IMR-90 (cell line): ENCODE measurements around the gene C3. TPM values are rescaled to one million over a fixed set of nuclear protein-coding genes. Genes with fewer than 3 reads are reported as not detected.

Source experiments
- ATAC-seq: fragments of 200-7000 bp; cut with Tn5 transposase; 2 replicates; pipeline ENCODE4 v1.9.1; 2020; ENCODE audit warnings: low read depth, mild to moderate bottlenecking, moderate library complexity
- BruUV-seq: library from RNA; stranded (reverse); fragments of 400-500 nt; replicated peaks from 2 replicates; lab custom pipeline; 2021; lab: Mats Ljungman, UMichigan
- CTCF ChIA-PET: fragments of 300-600 bp; formaldehyde crosslinking; extraction: SDS; loops from one replicate; lab custom pipeline; 2021; ENCODE audit warnings: antibody characterized with exemption; lab: Yijun Ruan, JAX
- POLR2A ChIA-PET: fragments of 300-600 bp; sonication (Branson Sonifier 250); formaldehyde crosslinking; loops from one replicate; lab custom pipeline; 2022; ENCODE audit warnings: antibody characterized with exemption; ENCODE audit not compliant: unreplicated experiment; lab: Charles Lee
- DNase-seq: peaks from one replicate; pipeline ENCODE4 v3.0.0; 2013
- H2AFZ ChIP-seq: replicated peaks from 2 replicates; pipeline ENCODE3; 2013; ENCODE audit warnings: low read length, mild to moderate bottlenecking; ENCODE audit not compliant: poor library complexity
- H2AK5ac ChIP-seq: 2 replicates; pipeline ENCODE4 v1.6.1; 2013; ENCODE audit warnings: low read depth, low read length, inconsistent platforms
- H2AK9ac ChIP-seq: replicated peaks from 2 replicates; pipeline ENCODE3; 2013; ENCODE audit warnings: mild to moderate bottlenecking, low read depth, low read length, moderate library complexity; ENCODE audit not compliant: poor library complexity
- H2BK120ac ChIP-seq: 2 replicates; pipeline ENCODE4 v1.6.1; 2013; ENCODE audit warnings: low read depth, low read length, inconsistent platforms
- H2BK15ac ChIP-seq: 3 replicates; pipeline ENCODE4 v1.6.1; 2013; ENCODE audit warnings: low read depth, low read length, inconsistent platforms
- H2BK20ac ChIP-seq: 2 replicates; pipeline ENCODE4 v1.6.1; 2013; ENCODE audit warnings: low read depth, mild to moderate bottlenecking, inconsistent platforms, low read length, moderate library complexity
- H2BK5ac ChIP-seq: 2 replicates; pipeline ENCODE4 v1.6.1; 2013; ENCODE audit warnings: mild to moderate bottlenecking, low read depth, low read length, inconsistent platforms; ENCODE audit not compliant: poor library complexity, severe bottlenecking
- H3K14ac ChIP-seq: replicated peaks from 2 replicates; pipeline ENCODE4 v1.6.1; 2013; ENCODE audit warnings: low read depth, low read length, inconsistent platforms
- H3K18ac ChIP-seq: 2 replicates; pipeline ENCODE4 v1.6.1; 2013; ENCODE audit warnings: low read depth, low read length, control low read depth
- H3K23ac ChIP-seq: 2 replicates; pipeline ENCODE4 v1.6.1; 2013; ENCODE audit warnings: low read depth, low read length, inconsistent platforms
- H3K27ac ChIP-seq: 2 replicates; pipeline ENCODE4 v1.5.1; 2013; ENCODE audit warnings: mild to moderate bottlenecking, control low read depth, low read length; ENCODE audit not compliant: insufficient read depth
- H3K27me3 ChIP-seq: 2 replicates; pipeline ENCODE4 v1.6.1; 2013; ENCODE audit warnings: low read length; ENCODE audit not compliant: control insufficient read depth, insufficient read depth
- H3K36me3 ChIP-seq: 2 replicates; pipeline ENCODE4 v1.6.1; 2013; ENCODE audit warnings: low read length, mixed read lengths; ENCODE audit not compliant: control insufficient read depth, insufficient read depth
- H3K4ac ChIP-seq: 2 replicates; pipeline ENCODE4 v1.6.1; 2013; ENCODE audit warnings: low read depth, low read length, inconsistent platforms
- H3K4me1 ChIP-seq: 2 replicates; pipeline ENCODE4 v1.6.1; 2013; ENCODE audit warnings: low read length, mixed read lengths; ENCODE audit not compliant: control insufficient read depth, insufficient read depth
- H3K4me2 ChIP-seq: 2 replicates; pipeline ENCODE4 v1.6.1; 2013; ENCODE audit warnings: low read depth, mild to moderate bottlenecking, control low read depth, low read length, moderate library complexity
- H3K4me3 ChIP-seq: 2 replicates; pipeline ENCODE4 v1.5.1; 2013; ENCODE audit warnings: low read depth, mild to moderate bottlenecking, control low read depth, low read length, moderate library complexity; ENCODE audit not compliant: insufficient read depth
- H3K56ac ChIP-seq: 2 replicates; pipeline ENCODE4 v1.6.1; 2013; ENCODE audit warnings: low read length, inconsistent platforms; ENCODE audit not compliant: insufficient read depth; ENCODE audit errors: extremely low read depth
- H3K79me1 ChIP-seq, 2 experiments: 2 replicates each; pipeline ENCODE4 v1.6.1; 2013; ENCODE audit warnings: low read length in 2 of 2, inconsistent platforms in 1 of 2, low read depth in 1 of 2
- H3K9ac ChIP-seq: 2 replicates; pipeline ENCODE4 v1.6.1; 2013; ENCODE audit warnings: low read depth, low read length, control low read depth
- H3K9me1 ChIP-seq: 2 replicates; pipeline ENCODE4 v1.6.1; 2013; ENCODE audit warnings: low read length, inconsistent platforms; ENCODE audit not compliant: insufficient read depth
- H3K9me3 ChIP-seq: 2 replicates; pipeline ENCODE4 v1.6.1; 2013; ENCODE audit warnings: low read length; ENCODE audit not compliant: control insufficient read depth, insufficient read depth
- H4K20me1 ChIP-seq: 2 replicates; pipeline ENCODE4 v1.6.1; 2013; ENCODE audit warnings: low read length, inconsistent platforms; ENCODE audit not compliant: insufficient read depth
- H4K5ac ChIP-seq: 2 replicates; pipeline ENCODE4 v1.6.1; 2013; ENCODE audit warnings: mild to moderate bottlenecking, low read depth, low read length, control low read depth
- H4K8ac ChIP-seq, 2 experiments: 2 replicates each; pipeline ENCODE4 v1.6.1; 2013; ENCODE audit warnings: low read depth in 2 of 2, low read length in 2 of 2, control low read depth in 1 of 2, inconsistent platforms in 1 of 2
- H4K91ac ChIP-seq: 2 replicates; pipeline ENCODE4 v1.6.1; 2013; ENCODE audit warnings: low read depth, low read length, inconsistent platforms; ENCODE audit not compliant: insufficient read depth
- BHLHE40 ChIP-seq: fragments of 150-350 bp; IDR thresholded peaks from 2 replicates; pipeline ENCODE4 v1.6.1; 2016; ENCODE audit warnings: mild to moderate bottlenecking, low read depth, low read length
- CEBPB ChIP-seq: IDR thresholded peaks from 2 replicates; pipeline ENCODE4 v1.6.1; 2012; ENCODE audit warnings: low read depth, low read length, improper control_type of control experiment
- CHD1 ChIP-seq: IDR thresholded peaks from 2 replicates; pipeline ENCODE4 v1.6.1; 2012; ENCODE audit warnings: low read depth, low read length, improper control_type of control experiment
- CTCF ChIP-seq: conservative IDR thresholded peaks from 2 replicates; pipeline ENCODE4 v1.5.1; 2012; ENCODE audit warnings: mild to moderate bottlenecking, low read depth, low read length, improper control_type of control experiment
- FOS ChIP-seq: fragments of 150-350 bp; IDR thresholded peaks from 2 replicates; pipeline ENCODE4 v1.6.1; 2016; ENCODE audit warnings: low read depth, low read length
- MAFK ChIP-seq: IDR thresholded peaks from 2 replicates; pipeline ENCODE4 v1.6.1; 2012; ENCODE audit warnings: low read depth, low read length, improper control_type of control experiment
- MAZ ChIP-seq: IDR thresholded peaks from 2 replicates; pipeline ENCODE4 v1.6.1; 2012; ENCODE audit warnings: low read depth, mild to moderate bottlenecking, low read length, improper control_type of control experiment, moderate library complexity, borderline replicate concordance
- MXI1 ChIP-seq: IDR thresholded peaks from 2 replicates; pipeline ENCODE4 v1.6.1; 2012; ENCODE audit warnings: low read depth, mild to moderate bottlenecking, low read length, moderate library complexity, borderline replicate concordance
- NFE2L2 ChIP-seq: fragments of 150-350 bp; IDR thresholded peaks from 2 replicates; pipeline ENCODE4 v1.6.1; 2016; ENCODE audit warnings: low read depth, mild to moderate bottlenecking, low read length
- POLR2A ChIP-seq: IDR thresholded peaks from 2 replicates; pipeline ENCODE4 v1.6.1; 2012; ENCODE audit warnings: mild to moderate bottlenecking, low read depth, low read length
- RAD21 ChIP-seq: IDR thresholded peaks from 2 replicates; pipeline ENCODE4 v1.6.1; 2012; ENCODE audit warnings: low read length, improper control_type of control experiment
- RCOR1 ChIP-seq: IDR thresholded peaks from 2 replicates; pipeline ENCODE4 v1.6.1; 2012; ENCODE audit warnings: mild to moderate bottlenecking, low read length, improper control_type of control experiment; ENCODE audit not compliant: insufficient replicate concordance
- RFX5 ChIP-seq: IDR thresholded peaks from 2 replicates; pipeline ENCODE4 v1.8.0; 2012; ENCODE audit warnings: low read depth, mild to moderate bottlenecking, low read length, moderate library complexity
- SMC3 ChIP-seq: fragments of 150-350 bp; IDR thresholded peaks from 2 replicates; pipeline ENCODE4 v1.6.1; 2016; ENCODE audit warnings: low read depth, mild to moderate bottlenecking, antibody characterized with exemption, low read length, moderate library complexity
- USF2 ChIP-seq: fragments of 150-350 bp; IDR thresholded peaks from 2 replicates; pipeline ENCODE4 v1.6.1; 2017; ENCODE audit warnings: mild to moderate bottlenecking, antibody characterized with exemption, low read length, low read depth
- WGBS, 2 experiments: methylation state at CpG; one replicate each; pipeline versions ENCODE4 v1.1.5 to v1.1.7; 2013; ENCODE audit warnings: missing lambda C conversion rate in 2 of 2; ENCODE audit not compliant: insufficient read length in 1 of 2; ENCODE audit errors: extremely low coverage in 2 of 2; 5-methylcytosine and 5-hydroxymethylcytosine counted together
- dilution Hi-C: fragments of 300-500 bp; cut with HindIII; formaldehyde crosslinking; loops from one replicate; pipeline ENCODE4 v1.14.3; 2018; ENCODE audit warnings: low sequenced_read_pairs; ENCODE audit not compliant: unreplicated experiment
- in situ Hi-C: fragments of 300-500 bp; cut with MboI; formaldehyde crosslinking; loops from 3 replicates; pipeline ENCODE4 v1.14.3; 2019; ENCODE audit warnings: low sequenced_read_pairs, inconsistent platforms, mixed read lengths
- intact Hi-C: fragments of 100-400 bp; cut with micrococcal nuclease; formaldehyde crosslinking; loops from 2 replicates; pipeline ENCODE4 v1.10.0; 2022
- polyA plus RNA-seq, 3 experiments: library from polyadenylated mRNA; depleted of rRNA; stranded (reverse); fragments of >200 nt; gene quantifications; 2 replicates each; pipeline ENCODE4 v1.2.3, GENCODE V29; 2012; ENCODE audit warnings: low replicate concordance in 1 of 3
- total RNA-seq: library from RNA; depleted of rRNA; stranded (reverse); fragments of >200 nt; gene quantifications from 2 replicates; pipeline ENCODE4 v1.2.3, GENCODE V29; 2012

Gene C3
- total and polyA plus RNA-seq, 2 of the 4 experiments (the other 2 are of a cell fraction) = 0.36 TPM; not detected in 1

GRCh38 chr19:6724631-6725492 is 4.4 kb upstream of the C3 start:
- CTCF ChIA-PET = no interaction called here
- Histone ChIP-seq H3K9me3 (no peaks in the 10 kb centered on the region), H4K5ac (no peak overlapping the region), H3K9ac (no peak overlapping the region), H2BK20ac (no peak overlapping the region), H3K4ac (no peak overlapping the region), H2BK15ac (no peak overlapping the region), H3K4me1 (peaks cover 2% of the 10 kb centered on the region; the same call in 1 of the 2 replicates), H2AK5ac (no peak overlapping the region), H3K36me3 (no peaks in the 10 kb centered on the region), H3K4me3 (no peak overlapping the region), H4K20me1 (no peaks in the 10 kb centered on the region), H3K9me1 (no peaks in the 10 kb centered on the region; the same call in 1 of the 2 replicates), H4K8ac (no peak overlapping the region), H3K23ac (no peak overlapping the region), H3K27me3 (no peaks in the 10 kb centered on the region), H3K4me2 (no peak overlapping the region), H2AFZ (no peak overlapping the region), H4K91ac (no peak overlapping the region), H2BK5ac (no peak overlapping the region), H3K18ac (no peak overlapping the region), H3K56ac (no peak overlapping the region), H2AK9ac (no peak overlapping the region), H3K14ac (no peak overlapping the region), H3K79me1 (no peaks in the 10 kb centered on the region), H3K27ac (no peak overlapping the region), H2BK120ac (no peak overlapping the region)
- in situ Hi-C loops (no loop called here), intact Hi-C loops (no loop called here), dilution Hi-C loops (no loop called here)
- no TSS peak for BruUV-seq
- POLR2A ChIA-PET = no interaction called here
- DNase-seq (no peak), ATAC-seq (no peak)
- 72% methylated on average over 2 of the region's 15 CpGs; no CpG with 5 or more reads in 1 of the 2 experiments for WGBS, 2 experiments
- TF ChIP-seq RCOR1 (no peak), FOS (no peak), NFE2L2 (no peak), MAZ (no peak), BHLHE40 (no peak), SMC3 (no peak), CEBPB (no peak), MAFK (no peak), RFX5 (no peak), MXI1 (no peak), CHD1 (no peak), POLR2A (no peak), CTCF (no peak), RAD21 (no peak), USF2 (no peak)
